Measurements from ENCODE around the gene MIGA1.
A peak's percentile ranks its signal among the peaks of the same experiment; 100 is the strongest.

- TF ChIP-seq CTCF (IDR thresholded peaks at IDR 0.05) (peak in 1 of 6 experiments; percentile 1), POLR2A (IDR thresholded peaks at IDR 0.05) (peak; percentile 62 to 96)
Observed at GRCh38 chr1:77759071-77760028, 20.1 kb upstream of the MIGA1 start, which contains the start of gene USP33.
